ENCODE results near the gene MOB2. TPM values are rescaled to one million over a fixed set of nuclear protein-coding genes. Genes with fewer than 3 reads are reported as not detected.
"Not testable (repeated sequence)": the region's sequence is repeated elsewhere in the genome, so short reads cannot be mapped to it uniquely, and the experiment has no call there.

Gene MOB2
- total RNA-seq, 1 donor from 2014 or later = 23.5 TPM

DNA sequence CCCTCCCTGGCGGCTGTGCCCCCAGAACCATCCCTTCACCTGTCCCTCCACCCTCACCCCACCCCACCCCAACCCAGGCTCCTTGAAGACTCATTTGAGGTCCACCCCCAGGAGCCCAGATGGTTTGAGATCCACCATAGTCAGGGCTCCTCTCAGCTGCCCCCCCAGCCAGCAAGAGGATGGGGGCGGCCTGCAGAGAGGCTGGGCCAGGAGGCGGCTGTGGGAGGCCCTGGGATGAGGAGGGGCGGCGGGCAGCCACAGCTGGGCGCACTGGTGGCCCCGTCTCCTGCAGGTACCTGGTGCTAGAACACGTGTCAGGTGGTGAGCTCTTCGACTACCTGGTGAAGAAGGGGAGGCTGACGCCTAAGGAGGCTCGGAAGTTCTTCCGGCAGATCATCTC is 46.1 kb downstream of the MOB2 start:
- intact Hi-C loops (cut with micrococcal nuclease) = no loop called here
- H3K4me3 Mint-ChIP-seq = no peak overlapping the region
- H3K9me3 Mint-ChIP-seq = no peaks in the 10 kb centered on the region
- H3K27ac Mint-ChIP-seq = no peak overlapping the region
- no peaks in the 10 kb centered on the region for H3K36me3 Mint-ChIP-seq (ENCODE audit: low read depth)
- no peaks in the 10 kb centered on the region for H3K4me1 Mint-ChIP-seq
- H3K27me3 Mint-ChIP-seq = no peaks in the 10 kb centered on the region
- DNase-seq = no peak

DNA sequence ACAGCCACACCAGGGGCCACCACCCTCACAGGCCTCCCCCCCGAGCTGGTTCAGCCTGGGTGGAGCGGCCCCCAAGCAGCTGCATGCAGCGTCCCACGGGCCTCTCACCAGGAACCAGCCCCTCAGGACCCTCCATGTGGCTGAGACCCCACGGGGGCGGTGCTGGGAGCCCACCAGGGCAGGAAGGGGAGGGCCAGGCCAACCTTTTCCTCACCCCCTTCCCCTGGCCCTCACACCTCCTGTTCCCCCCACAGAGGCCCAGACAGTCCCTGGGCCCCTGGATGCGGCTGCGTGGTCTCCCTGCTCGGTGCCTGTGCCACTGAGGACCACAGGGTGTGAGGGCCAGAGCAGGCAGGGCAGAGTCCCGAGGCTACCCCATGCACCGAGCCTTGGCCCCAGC is 46.5 kb downstream of the MOB2 start:
- intact Hi-C loops (cut with micrococcal nuclease) = no loop called here

DNA sequence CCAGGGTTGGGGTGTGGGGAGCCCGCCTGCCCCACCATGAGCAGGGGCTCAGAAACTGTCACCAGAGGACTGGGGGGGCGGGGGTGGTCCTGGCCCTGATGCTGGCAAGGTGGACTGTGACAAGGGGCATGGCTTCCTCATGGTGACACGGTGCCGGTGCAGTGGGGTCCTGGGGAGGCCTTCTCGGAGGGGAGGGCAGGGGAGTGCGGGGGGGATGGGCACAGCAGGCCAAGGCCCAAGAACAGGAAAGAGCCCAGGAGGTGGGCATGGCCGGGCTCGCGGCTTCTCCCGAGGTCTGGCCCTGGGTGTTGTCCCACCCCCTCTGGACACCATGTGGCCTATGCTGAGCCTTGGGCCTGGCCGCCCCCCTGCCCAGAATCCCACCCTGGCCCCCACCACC is 47.2 kb downstream of the MOB2 start:
- H3K36me3 Mint-ChIP-seq (ENCODE audit: low read depth) = no peaks in the 10 kb centered on the region
- H3K27ac Mint-ChIP-seq = no peak overlapping the region
- intact Hi-C loops (cut with micrococcal nuclease) = no loop called here
- H3K27me3 Mint-ChIP-seq = no peaks in the 10 kb centered on the region
- H3K4me1 Mint-ChIP-seq = no peaks in the 10 kb centered on the region
- no peak for DNase-seq
- no peaks in the 10 kb centered on the region for H3K9me3 Mint-ChIP-seq
- H3K4me3 Mint-ChIP-seq = no peak overlapping the region

More for the DNA sequence above, 46.5 kb downstream of the MOB2 start:
- H3K9me3 Mint-ChIP-seq = no peaks in the 10 kb centered on the region
- H3K36me3 Mint-ChIP-seq (ENCODE audit: low read depth) = no peaks in the 10 kb centered on the region
- DNase-seq = no peak
- H3K4me3 Mint-ChIP-seq = no peak overlapping the region
- no peaks in the 10 kb centered on the region for H3K27me3 Mint-ChIP-seq
- H3K27ac Mint-ChIP-seq = no peak overlapping the region
- no peaks in the 10 kb centered on the region for H3K4me1 Mint-ChIP-seq

GRCh38 chr11:1438967-1439330 is 47.6 kb downstream of the MOB2 start:
- Mint-ChIP-seq H3K27ac (no peak overlapping the region), H3K4me3 (no peak overlapping the region), H3K4me1 (no peaks in the 10 kb centered on the region), H3K27me3 (no peaks in the 10 kb centered on the region), H3K36me3 (ENCODE audit: low read depth) (no peaks in the 10 kb centered on the region), H3K9me3 (no peaks in the 10 kb centered on the region)
- intact Hi-C loops (cut with micrococcal nuclease) = no loop called here
- DNase-seq = no peak

DNA sequence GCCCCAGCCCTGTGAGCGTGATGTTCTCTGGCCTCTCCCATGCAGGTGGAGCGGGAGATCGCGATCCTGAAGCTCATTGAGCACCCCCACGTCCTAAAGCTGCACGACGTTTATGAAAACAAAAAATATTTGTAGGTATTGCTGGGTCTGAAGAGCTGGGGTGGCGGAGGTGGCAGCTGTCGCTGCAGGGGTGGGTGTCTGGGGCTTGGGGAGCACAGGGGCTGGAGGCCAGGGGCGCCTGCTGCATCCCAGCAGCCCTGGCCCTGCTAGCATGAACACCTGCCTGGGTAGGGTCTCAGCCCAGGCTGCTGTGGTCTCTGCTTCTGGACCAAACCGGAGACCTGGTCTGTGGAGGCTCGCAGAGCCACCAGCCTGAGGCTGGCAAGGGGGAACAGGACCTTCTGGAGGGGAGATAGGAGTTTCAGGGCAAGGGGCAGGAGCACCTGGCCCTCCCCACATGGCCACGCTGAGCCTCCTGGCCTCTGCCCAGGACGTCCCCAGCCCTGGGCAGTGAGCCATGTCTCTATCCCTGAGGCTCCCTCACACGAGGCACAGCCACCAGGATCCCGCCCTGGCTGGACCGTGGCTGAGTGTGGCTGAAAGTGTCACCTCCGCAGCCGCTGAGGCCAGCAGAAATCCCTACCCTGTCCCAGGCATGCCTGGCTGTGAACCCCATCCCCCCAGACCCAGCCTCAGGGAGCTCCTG is 48.2 kb downstream of the MOB2 start:
- Mint-ChIP-seq H3K9me3 (no peaks in the 10 kb centered on the region), H3K36me3 (ENCODE audit: low read depth) (no peaks in the 10 kb centered on the region), H3K4me1 (no peaks in the 10 kb centered on the region), H3K27me3 (no peaks in the 10 kb centered on the region), H3K27ac (no peak overlapping the region), H3K4me3 (no peak overlapping the region)
- DNase-seq = no peak
- intact Hi-C loops (cut with micrococcal nuclease) = no loop called here

- intact Hi-C loops (cut with micrococcal nuclease) = no loop called here
- no peak overlapping the region for H3K27ac Mint-ChIP-seq
- H3K4me1 Mint-ChIP-seq = no peaks in the 10 kb centered on the region
- H3K9me3 Mint-ChIP-seq = no peaks in the 10 kb centered on the region
- H3K36me3 Mint-ChIP-seq (ENCODE audit: low read depth) = no peaks in the 10 kb centered on the region
- H3K4me3 Mint-ChIP-seq = no peak overlapping the region
- H3K27me3 Mint-ChIP-seq = no peaks in the 10 kb centered on the region
- no peak for DNase-seq
Observed at GRCh38 chr11:1437500-1437899, 49.1 kb downstream of the MOB2 start.

DNA sequence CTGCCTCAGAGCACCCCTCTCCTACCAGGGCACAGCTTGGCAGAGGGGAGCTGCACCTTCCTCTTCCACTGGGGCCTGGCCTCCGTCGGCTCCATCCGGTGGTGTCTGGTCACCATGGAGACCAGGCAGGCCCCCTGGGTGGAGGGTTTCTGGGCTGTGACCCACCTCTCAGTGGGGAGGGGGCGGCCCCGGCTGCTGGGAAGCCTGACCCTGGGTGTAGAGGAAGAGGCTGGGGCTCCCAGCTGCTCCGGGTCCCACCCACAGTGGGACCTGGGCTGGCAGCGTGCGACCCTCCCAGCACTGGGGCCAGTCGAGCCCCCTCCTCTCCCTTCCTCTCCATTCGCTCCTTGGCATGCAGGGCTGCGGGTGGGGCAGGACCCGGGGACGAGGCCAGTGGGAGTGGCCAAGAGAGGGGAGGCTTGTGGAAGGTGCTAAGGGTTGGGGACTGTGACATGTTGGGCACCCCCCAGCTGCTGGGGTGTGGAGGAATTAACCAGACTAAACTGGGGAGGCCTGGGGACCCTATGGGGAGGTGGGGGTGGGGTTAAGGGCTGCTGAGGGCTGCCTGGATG is 50.0 kb downstream of the MOB2 start:
- H3K4me3 Mint-ChIP-seq = no peak overlapping the region
- no peak overlapping the region for H3K27ac Mint-ChIP-seq
- no peak for DNase-seq
- H3K4me1 Mint-ChIP-seq = no peaks in the 10 kb centered on the region
- no peaks in the 10 kb centered on the region for H3K9me3 Mint-ChIP-seq
- intact Hi-C loops (cut with micrococcal nuclease) = no loop called here
- no peaks in the 10 kb centered on the region for H3K27me3 Mint-ChIP-seq
- no peaks in the 10 kb centered on the region for H3K36me3 Mint-ChIP-seq (ENCODE audit: low read depth)

DNA sequence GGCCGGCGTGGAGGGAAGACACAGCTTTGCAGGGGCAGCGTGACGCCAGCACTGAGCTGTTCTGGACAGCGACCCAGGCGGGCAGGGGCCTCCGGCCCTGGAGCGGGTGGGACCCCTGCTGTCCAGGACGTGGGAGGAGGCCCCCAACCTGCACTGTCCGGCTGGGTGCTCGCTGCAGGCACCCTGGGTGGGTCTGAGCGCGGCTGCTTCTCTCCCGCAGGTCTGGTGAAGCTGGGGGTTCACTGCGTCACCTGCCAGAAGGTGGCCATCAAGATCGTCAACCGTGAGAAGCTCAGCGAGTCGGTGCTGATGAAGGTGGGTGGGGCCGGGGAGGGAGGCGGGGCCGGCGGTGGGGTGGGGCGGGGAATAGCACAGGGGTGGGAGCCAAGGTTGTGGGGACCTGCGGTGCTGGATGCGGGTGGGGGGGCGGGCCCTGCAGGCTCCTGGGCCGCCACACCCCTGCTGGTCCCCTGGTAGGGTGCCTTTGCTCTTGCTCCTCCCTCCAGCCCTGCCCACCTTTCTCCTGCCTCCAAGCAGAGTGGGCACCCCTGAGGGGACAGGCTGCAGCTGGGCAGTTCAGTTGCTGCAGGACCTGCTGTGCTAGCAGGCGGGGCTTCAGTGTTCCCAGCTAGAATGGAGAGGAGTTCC is 50.6 kb downstream of the MOB2 start:
- H3K27ac Mint-ChIP-seq = no peak overlapping the region
- DNase-seq = no peak
- no peaks in the 10 kb centered on the region for H3K27me3 Mint-ChIP-seq
- H3K9me3 Mint-ChIP-seq = no peaks in the 10 kb centered on the region
- H3K36me3 Mint-ChIP-seq (ENCODE audit: low read depth) = no peaks in the 10 kb centered on the region
- H3K4me1 Mint-ChIP-seq = no peaks in the 10 kb centered on the region
- H3K4me3 Mint-ChIP-seq = no peak overlapping the region
- intact Hi-C loops (cut with micrococcal nuclease) = no loop called here

GRCh38 chr11:1435479-1435819 is 51.1 kb downstream of the MOB2 start:
- H3K9me3 Mint-ChIP-seq; H3K36me3 Mint-ChIP-seq (ENCODE audit: low read depth); H3K4me3 Mint-ChIP-seq; intact Hi-C loops (cut with micrococcal nuclease); H3K27me3 Mint-ChIP-seq; DNase-seq; H3K27ac Mint-ChIP-seq; H3K4me1 Mint-ChIP-seq: not testable (repeated sequence)

- no peaks in the 10 kb centered on the region for H3K27me3 Mint-ChIP-seq
- no peak for DNase-seq
- no peaks in the 10 kb centered on the region for H3K9me3 Mint-ChIP-seq
- H3K4me1 Mint-ChIP-seq = no peaks in the 10 kb centered on the region
- no peak overlapping the region for H3K27ac Mint-ChIP-seq
- H3K4me3 Mint-ChIP-seq = no peak overlapping the region
- no peaks in the 10 kb centered on the region for H3K36me3 Mint-ChIP-seq (ENCODE audit: low read depth)
- intact Hi-C loops (cut with micrococcal nuclease) = no loop called here
Observed at GRCh38 chr11:1433977-1434640, 52.5 kb downstream of the MOB2 start.

- Mint-ChIP-seq H3K4me1 (no peaks in the 10 kb centered on the region), H3K27ac (no peak overlapping the region), H3K9me3 (no peaks in the 10 kb centered on the region), H3K27me3 (no peaks in the 10 kb centered on the region), H3K36me3 (ENCODE audit: low read depth) (no peaks in the 10 kb centered on the region), H3K4me3 (no peak overlapping the region)
- intact Hi-C loops (cut with micrococcal nuclease) = no loop called here
- DNase-seq = no peak
Observed at GRCh38 chr11:1433568-1433967, 53.0 kb downstream of the MOB2 start.

DNA sequence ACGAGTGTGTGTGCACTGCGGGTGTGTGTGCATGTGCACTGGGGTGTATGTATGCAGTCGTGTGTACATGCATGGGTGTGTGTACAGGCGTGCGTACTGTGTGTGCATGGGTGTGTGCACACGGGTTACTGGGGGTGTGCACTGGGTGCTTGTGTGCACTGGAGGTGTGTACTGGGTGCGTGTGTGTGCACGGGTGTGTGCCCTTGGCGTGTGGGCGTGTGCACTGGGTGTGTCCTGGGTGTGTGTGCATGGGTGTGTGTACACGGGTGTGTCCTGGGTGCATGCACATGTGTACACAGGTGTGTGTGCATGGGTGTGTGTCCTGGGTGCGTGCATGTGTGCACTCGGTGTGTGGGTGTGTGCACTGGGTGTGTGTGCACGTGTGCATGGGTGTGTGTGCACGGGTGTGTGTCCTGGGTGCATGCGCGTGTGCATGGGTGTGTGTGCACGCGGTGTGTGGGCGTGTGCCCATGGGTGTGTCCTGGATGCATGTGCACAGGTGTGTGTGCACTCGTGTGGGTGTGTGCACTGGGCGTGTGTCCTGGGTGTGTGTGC is 57.7 kb downstream of the MOB2 start:
- intact Hi-C loops (cut with micrococcal nuclease) = no loop called here

DNA sequence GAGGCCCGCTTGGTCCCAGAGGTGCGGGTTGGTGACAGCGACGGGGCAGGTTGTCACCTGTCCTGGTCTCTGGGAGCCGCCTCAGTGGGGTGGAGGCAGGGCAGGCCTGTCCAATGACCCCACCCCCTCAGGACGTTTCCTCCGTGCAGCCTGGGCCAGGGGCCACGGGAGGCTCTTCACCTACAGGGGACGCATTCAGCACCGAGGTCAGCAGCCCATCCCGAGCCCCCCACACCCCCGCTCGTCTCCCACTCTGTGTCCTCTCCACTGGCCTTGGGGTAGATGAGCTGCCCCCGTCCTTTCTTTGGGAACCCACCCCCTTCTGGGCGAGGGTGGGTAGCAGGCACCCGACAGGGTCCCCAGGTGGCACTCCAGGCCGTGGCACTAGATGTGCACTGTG is 61.1 kb downstream of the MOB2 start:
- Mint-ChIP-seq H3K27me3 (no peaks in the 10 kb centered on the region), H3K4me3 (no peak overlapping the region), H3K9me3 (no peaks in the 10 kb centered on the region), H3K36me3 (ENCODE audit: low read depth) (no peaks in the 10 kb centered on the region), H3K4me1 (no peaks in the 10 kb centered on the region), H3K27ac (no peak overlapping the region)
- no peak for DNase-seq
- intact Hi-C loops (cut with micrococcal nuclease) = no loop called here

More for the DNA sequence above, 57.7 kb downstream of the MOB2 start:
- no peak for DNase-seq
- H3K9me3 Mint-ChIP-seq = no peaks in the 10 kb centered on the region
- H3K36me3 Mint-ChIP-seq (ENCODE audit: low read depth) = no peaks in the 10 kb centered on the region
- H3K4me3 Mint-ChIP-seq = no peak overlapping the region
- no peak overlapping the region for H3K27ac Mint-ChIP-seq
- no peaks in the 10 kb centered on the region for H3K4me1 Mint-ChIP-seq
- no peaks in the 10 kb centered on the region for H3K27me3 Mint-ChIP-seq

DNA sequence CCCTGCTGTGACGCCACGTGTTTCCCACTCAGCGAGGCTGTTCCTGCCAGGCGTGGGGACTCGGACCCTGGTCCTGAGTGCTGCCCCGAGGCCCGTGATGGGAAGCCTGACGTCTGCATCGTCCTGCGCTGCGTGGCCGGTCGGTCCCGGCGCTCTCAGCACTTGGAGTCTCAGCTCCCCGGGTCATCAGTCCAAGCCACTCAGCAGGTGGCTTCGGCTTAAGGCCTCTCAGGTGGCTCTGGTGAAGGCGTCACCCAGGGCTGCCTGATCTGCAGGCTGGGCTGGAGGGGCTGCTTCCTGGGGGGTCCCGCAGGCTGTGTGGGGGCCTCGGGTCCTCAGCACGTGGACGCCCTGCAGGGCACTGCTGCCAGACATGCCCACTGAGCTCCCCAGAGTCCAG is 61.6 kb downstream of the MOB2 start:
- Mint-ChIP-seq H3K4me1 (no peaks in the 10 kb centered on the region), H3K27me3 (no peaks in the 10 kb centered on the region), H3K36me3 (ENCODE audit: low read depth) (no peaks in the 10 kb centered on the region), H3K27ac (no peak overlapping the region), H3K9me3 (no peaks in the 10 kb centered on the region), H3K4me3 (no peak overlapping the region)
- DNase-seq = no peak
- intact Hi-C loops (cut with micrococcal nuclease) = no loop called here

All from activated CD4-positive, alpha-beta T cell treated with anti-CD3 and anti-CD28 coated beads, Interleukin-2, amount 10 ng/mL, durations not matched to agents 24 days and 14 days (primary cell).